ENCODE results near the gene SMAD3.

Gene SMAD3

GRCh38 chr15:67140078-67140833, 74.9 kb downstream of the SMAD3 start:
- no peaks in the 10 kb centered on the region for H3K27me3 Mint-ChIP-seq
- no peaks in the 10 kb centered on the region for H3K9me3 Mint-ChIP-seq
- peaks cover 2% of the 10 kb centered on the region for H3K36me3 Mint-ChIP-seq (ENCODE audit: insufficient read depth)
- H3K4me1 Mint-ChIP-seq: peaks cover 87% of the 10 kb centered on the region
- ATAC-seq (replicated peaks; ENCODE audit: extremely low read depth, poor library complexity, severe bottlenecking): no peak
- no peak for DNase-seq (ENCODE audit: low spot score in 2 of 2)
- peak overlapping the region; percentile 83 for H3K27ac Mint-ChIP-seq (ENCODE audit: low read depth)
- peak overlapping the region; percentile 56 for H3K4me3 Mint-ChIP-seq

- Mint-ChIP-seq H3K4me1 (peaks cover 89% of the 10 kb centered on the region), H3K9me3 (no peaks in the 10 kb centered on the region), H3K36me3 (ENCODE audit: insufficient read depth) (peaks cover 3% of the 10 kb centered on the region), H3K27me3 (no peaks in the 10 kb centered on the region), H3K27ac (ENCODE audit: low read depth) (no peak overlapping the region), H3K4me3 (no peak overlapping the region)
- DNase-seq (ENCODE audit: low spot score in 2 of 2) (no peak), ATAC-seq (replicated peaks; ENCODE audit: extremely low read depth, poor library complexity, severe bottlenecking) (no peak)
Measured at GRCh38 chr15:67142092-67142766, 76.8 kb downstream of the SMAD3 start.

- H3K4me1 Mint-ChIP-seq: peaks cover 89% of the 10 kb centered on the region
- DNase-seq (ENCODE audit: low spot score in 2 of 2) (no peak), ATAC-seq (replicated peaks; ENCODE audit: extremely low read depth, poor library complexity, severe bottlenecking) (no peak)
- H3K36me3 Mint-ChIP-seq (ENCODE audit: insufficient read depth): peaks cover 3% of the 10 kb centered on the region
- no peak overlapping the region for H3K4me3 Mint-ChIP-seq
- H3K27me3 Mint-ChIP-seq: no peaks in the 10 kb centered on the region
- no peak overlapping the region for H3K27ac Mint-ChIP-seq (ENCODE audit: low read depth)
- H3K9me3 Mint-ChIP-seq: no peaks in the 10 kb centered on the region
Measured at GRCh38 chr15:67142767-67143100, 77.3 kb downstream of the SMAD3 start.

DNA sequence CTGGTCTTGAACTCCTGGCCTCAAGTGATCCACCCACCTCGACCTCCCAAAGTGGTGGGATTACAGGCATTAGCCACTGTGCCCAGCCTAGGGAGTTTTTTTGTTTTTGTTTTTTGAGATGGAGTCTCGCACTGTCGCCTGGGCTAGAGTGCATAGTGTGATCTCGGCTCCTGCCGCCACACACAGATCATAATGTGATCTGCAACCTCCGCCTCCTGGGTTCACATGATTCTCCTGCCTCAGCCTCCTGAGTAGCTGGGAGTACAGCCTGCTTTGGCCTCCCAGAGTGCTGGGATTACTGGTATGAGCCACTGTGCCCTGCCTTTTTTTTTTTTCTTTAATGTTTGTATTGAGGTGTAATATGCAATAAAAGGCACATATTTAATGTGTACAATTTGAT, 78.2 kb downstream of the SMAD3 start:
- ATAC-seq (replicated peaks; ENCODE audit: extremely low read depth, poor library complexity, severe bottlenecking): no peak
- Mint-ChIP-seq H3K27me3 (no peaks in the 10 kb centered on the region), H3K36me3 (ENCODE audit: insufficient read depth) (peaks cover 3% of the 10 kb centered on the region), H3K4me1 (peaks cover 89% of the 10 kb centered on the region), H3K4me3 (no peak overlapping the region), H3K27ac (ENCODE audit: low read depth) (peak overlapping the region; percentile 78), H3K9me3 (no peaks in the 10 kb centered on the region)
- DNase-seq (ENCODE audit: low spot score in 2 of 2): no peak

- ATAC-seq (replicated peaks; ENCODE audit: extremely low read depth, poor library complexity, severe bottlenecking) (no peak), DNase-seq (ENCODE audit: low spot score in 2 of 2) (no peak)
- Mint-ChIP-seq H3K4me3 (no peak overlapping the region), H3K27ac (ENCODE audit: low read depth) (peak overlapping the region; percentile 78), H3K27me3 (no peaks in the 10 kb centered on the region), H3K36me3 (ENCODE audit: insufficient read depth) (peaks cover 3% of the 10 kb centered on the region), H3K4me1 (peaks cover 89% of the 10 kb centered on the region), H3K9me3 (no peaks in the 10 kb centered on the region)
Measured at GRCh38 chr15:67144609-67145311, 79.4 kb downstream of the SMAD3 start.

DNA sequence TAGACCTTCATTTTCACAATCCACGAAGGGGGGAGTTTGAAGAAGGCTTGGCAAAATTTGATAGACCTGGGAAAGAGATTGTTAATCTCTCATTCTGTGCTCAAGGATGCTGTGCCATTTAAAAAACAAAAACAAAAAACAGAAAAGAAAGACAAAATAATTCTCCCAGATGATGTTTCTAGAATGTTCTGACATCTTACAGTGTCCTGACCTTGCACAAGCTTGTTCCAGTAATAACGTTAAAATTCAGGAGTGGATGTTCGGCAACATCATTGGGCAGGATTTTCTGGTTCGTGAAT, 79.9 kb downstream of the SMAD3 start:
- no peak for DNase-seq (ENCODE audit: low spot score in 2 of 2)
- Mint-ChIP-seq H3K36me3 (ENCODE audit: insufficient read depth) (peaks cover 3% of the 10 kb centered on the region), H3K4me1 (peaks cover 89% of the 10 kb centered on the region), H3K4me3 (no peak overlapping the region), H3K27ac (ENCODE audit: low read depth) (no peak overlapping the region), H3K27me3 (no peaks in the 10 kb centered on the region), H3K9me3 (no peaks in the 10 kb centered on the region)
- no peak for ATAC-seq (replicated peaks; ENCODE audit: extremely low read depth, poor library complexity, severe bottlenecking)

DNA sequence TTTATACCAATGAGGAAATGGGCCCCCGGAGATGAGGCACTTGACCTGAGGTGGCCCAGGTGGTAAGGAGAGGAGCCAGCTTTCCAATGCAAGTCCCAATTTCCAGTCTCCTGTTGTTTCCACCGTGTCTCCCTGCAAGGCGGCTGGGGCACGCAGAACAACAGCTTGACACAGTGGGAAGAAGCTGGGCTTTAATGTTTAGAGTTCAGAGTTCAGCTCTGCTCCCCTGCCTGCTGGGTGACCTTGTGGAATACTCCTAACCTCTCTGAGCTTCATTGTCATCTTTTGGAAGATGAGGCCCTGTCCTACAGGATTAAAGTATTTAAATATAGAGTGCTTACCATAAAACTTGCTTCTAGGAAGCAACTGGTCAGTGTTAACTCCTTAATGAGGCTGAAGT, 80.3 kb downstream of the SMAD3 start:
- no peak overlapping the region for H3K4me3 Mint-ChIP-seq
- no peaks in the 10 kb centered on the region for H3K9me3 Mint-ChIP-seq
- no peak for ATAC-seq (replicated peaks; ENCODE audit: extremely low read depth, poor library complexity, severe bottlenecking)
- H3K27me3 Mint-ChIP-seq: no peaks in the 10 kb centered on the region
- peaks cover 6% of the 10 kb centered on the region for H3K36me3 Mint-ChIP-seq (ENCODE audit: insufficient read depth)
- DNase-seq (ENCODE audit: low spot score in 2 of 2): no peak
- H3K27ac Mint-ChIP-seq (ENCODE audit: low read depth): peak overlapping the region; percentile 70
- H3K4me1 Mint-ChIP-seq: peaks cover 89% of the 10 kb centered on the region

- Mint-ChIP-seq H3K27me3 (no peaks in the 10 kb centered on the region), H3K36me3 (ENCODE audit: insufficient read depth) (peaks cover 6% of the 10 kb centered on the region), H3K9me3 (no peaks in the 10 kb centered on the region), H3K27ac (ENCODE audit: low read depth) (peak overlapping the region; percentile 70), H3K4me3 (no peak overlapping the region), H3K4me1 (peaks cover 85% of the 10 kb centered on the region)
- DNase-seq (ENCODE audit: low spot score in 2 of 2) (no peak), ATAC-seq (replicated peaks; ENCODE audit: extremely low read depth, poor library complexity, severe bottlenecking) (no peak)
Measured at GRCh38 chr15:67146234-67146633, 80.8 kb downstream of the SMAD3 start.

GRCh38 chr15:67146875-67147381, 81.5 kb downstream of the SMAD3 start:
- ATAC-seq (replicated peaks; ENCODE audit: extremely low read depth, poor library complexity, severe bottlenecking) (no peak), DNase-seq (ENCODE audit: low spot score in 2 of 2) (no peak)
- Mint-ChIP-seq H3K27me3 (no peaks in the 10 kb centered on the region), H3K4me3 (no peak overlapping the region), H3K9me3 (no peaks in the 10 kb centered on the region), H3K27ac (ENCODE audit: low read depth) (peak overlapping the region; percentile 70), H3K36me3 (ENCODE audit: insufficient read depth) (peaks cover 6% of the 10 kb centered on the region), H3K4me1 (peaks cover 84% of the 10 kb centered on the region)

GRCh38 chr15:67147396-67147949, 82.1 kb downstream of the SMAD3 start:
- Mint-ChIP-seq H3K4me3 (no peak overlapping the region), H3K4me1 (peaks cover 83% of the 10 kb centered on the region)

GRCh38 chr15:67148196-67148701, 82.8 kb downstream of the SMAD3 start:
- peak; percentile 24 for ATAC-seq (replicated peaks; ENCODE audit: extremely low read depth, poor library complexity, severe bottlenecking)
- H3K4me1 Mint-ChIP-seq: peaks cover 81% of the 10 kb centered on the region
- peak overlapping the region; percentile 47 for H3K4me3 Mint-ChIP-seq
- peak overlapping the region; percentile 71 for H3K27ac Mint-ChIP-seq (ENCODE audit: low read depth)
- H3K36me3 Mint-ChIP-seq (ENCODE audit: insufficient read depth): peaks cover 9% of the 10 kb centered on the region
- DNase-seq (ENCODE audit: low spot score in 2 of 2): no peak
- H3K27me3 Mint-ChIP-seq: no peaks in the 10 kb centered on the region
- H3K9me3 Mint-ChIP-seq: no peaks in the 10 kb centered on the region

More at GRCh38 chr15:67147396-67147949, 82.1 kb downstream of the SMAD3 start:
- ATAC-seq (replicated peaks; ENCODE audit: extremely low read depth, poor library complexity, severe bottlenecking) (no peak), DNase-seq (ENCODE audit: low spot score in 2 of 2) (no peak)
- H3K27me3 Mint-ChIP-seq: no peaks in the 10 kb centered on the region
- peaks cover 6% of the 10 kb centered on the region for H3K36me3 Mint-ChIP-seq (ENCODE audit: insufficient read depth)
- H3K9me3 Mint-ChIP-seq: no peaks in the 10 kb centered on the region
- peak overlapping the region; percentile 70 for H3K27ac Mint-ChIP-seq (ENCODE audit: low read depth)

- no peak for ATAC-seq (replicated peaks; ENCODE audit: extremely low read depth, poor library complexity, severe bottlenecking)
- no peaks in the 10 kb centered on the region for H3K27me3 Mint-ChIP-seq
- no peak for DNase-seq (ENCODE audit: low spot score in 2 of 2)
- H3K27ac Mint-ChIP-seq (ENCODE audit: low read depth): peak overlapping the region; percentile 71
- no peaks in the 10 kb centered on the region for H3K9me3 Mint-ChIP-seq
- H3K36me3 Mint-ChIP-seq (ENCODE audit: insufficient read depth): peaks cover 10% of the 10 kb centered on the region
- peak overlapping the region; percentile 47 for H3K4me3 Mint-ChIP-seq
- peaks cover 79% of the 10 kb centered on the region for H3K4me1 Mint-ChIP-seq
Measured at GRCh38 chr15:67149068-67149772, 83.8 kb downstream of the SMAD3 start.

Data from central memory CD8-positive, alpha-beta T cell (primary cell).